Measurements from ENCODE around the gene TSBP1.

DNA sequence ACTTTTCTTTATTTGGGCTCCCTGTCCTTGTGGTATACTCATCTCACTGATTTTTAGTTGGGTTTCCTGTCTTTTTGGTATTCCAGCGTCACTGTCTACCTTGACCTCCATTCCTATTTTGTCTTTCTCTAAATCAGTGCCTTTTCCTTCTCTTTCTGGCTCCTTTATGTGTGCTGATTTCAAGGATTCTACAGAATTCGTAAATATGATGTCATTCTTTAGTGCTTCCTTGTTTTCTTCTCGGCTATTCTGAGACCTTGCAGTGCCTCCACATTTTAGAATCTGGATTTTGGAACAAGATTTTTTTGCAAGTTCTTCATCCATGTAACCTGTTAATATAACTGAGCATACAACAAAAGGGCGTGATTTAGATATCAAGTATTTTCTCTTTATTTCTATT lies 78.0 kb downstream of the TSBP1 start:
- no peak for TF ChIP-seq POLR2AphosphoS5 (IDR thresholded peaks at IDR 0.05)
- TF ChIP-seq, protein P1, sequence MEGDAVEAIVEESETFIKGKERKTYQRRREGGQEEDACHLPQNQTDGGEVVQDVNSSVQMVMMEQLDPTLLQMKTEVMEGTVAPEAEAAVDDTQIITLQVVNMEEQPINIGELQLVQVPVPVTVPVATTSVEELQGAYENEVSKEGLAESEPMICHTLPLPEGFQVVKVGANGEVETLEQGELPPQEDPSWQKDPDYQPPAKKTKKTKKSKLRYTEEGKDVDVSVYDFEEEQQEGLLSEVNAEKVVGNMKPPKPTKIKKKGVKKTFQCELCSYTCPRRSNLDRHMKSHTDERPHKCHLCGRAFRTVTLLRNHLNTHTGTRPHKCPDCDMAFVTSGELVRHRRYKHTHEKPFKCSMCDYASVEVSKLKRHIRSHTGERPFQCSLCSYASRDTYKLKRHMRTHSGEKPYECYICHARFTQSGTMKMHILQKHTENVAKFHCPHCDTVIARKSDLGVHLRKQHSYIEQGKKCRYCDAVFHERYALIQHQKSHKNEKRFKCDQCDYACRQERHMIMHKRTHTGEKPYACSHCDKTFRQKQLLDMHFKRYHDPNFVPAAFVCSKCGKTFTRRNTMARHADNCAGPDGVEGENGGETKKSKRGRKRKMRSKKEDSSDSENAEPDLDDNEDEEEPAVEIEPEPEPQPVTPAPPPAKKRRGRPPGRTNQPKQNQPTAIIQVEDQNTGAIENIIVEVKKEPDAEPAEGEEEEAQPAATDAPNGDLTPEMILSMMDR (IDR thresholded peaks at IDR 0.05): no peak
- TF ChIP-seq POLR2A (IDR thresholded peaks at IDR 0.05): no peak
